Endothelial cell of umbilical vein (primary cell): ENCODE results near the gene FA2H.

Experiments
- EZH2 ChIP-seq: IDR thresholded peaks from 2 replicates; pipeline ENCODE4 v1.6.1; 2012; ENCODE audit warnings: borderline replicate concordance, low read depth, mild to moderate bottlenecking, moderate library complexity, low read length, inconsistent platforms; ENCODE audit not compliant: severe bottlenecking
- FOS ChIP-seq: IDR thresholded peaks from 2 replicates; pipeline ENCODE4 v1.6.1; 2011; ENCODE audit warnings: mild to moderate bottlenecking, low read length, moderate library complexity, borderline replicate concordance; ENCODE audit not compliant: insufficient read depth
- GATA2 ChIP-seq: IDR thresholded peaks from 2 replicates; pipeline ENCODE4 v1.7.0; 2011; ENCODE audit warnings: low read depth, mild to moderate bottlenecking, moderate library complexity, mixed read lengths, low read length; ENCODE audit not compliant: insufficient read length, insufficient read depth
- JUN ChIP-seq: IDR thresholded peaks from 2 replicates; pipeline ENCODE4 v1.6.1; 2011; ENCODE audit warnings: borderline replicate concordance, low read depth; ENCODE audit not compliant: insufficient read length, insufficient read depth
- MAX ChIP-seq: IDR thresholded peaks from 2 replicates; pipeline ENCODE4 v1.6.1; 2011; ENCODE audit not compliant: insufficient read depth, insufficient read length
- MYC ChIP-seq: IDR thresholded peaks from one replicate; pipeline ENCODE4 v1.6.1; 2011; ENCODE audit warnings: mild to moderate bottlenecking, low read depth, low read length
- POLR2A ChIP-seq: IDR thresholded peaks from 2 replicates; pipeline ENCODE4 v1.6.1; 2012; ENCODE audit warnings: low read depth, mild to moderate bottlenecking, control low read depth, low read length
- POLR2AphosphoS5 ChIP-seq: IDR thresholded peaks from 2 replicates; pipeline ENCODE4 v1.6.1; 2012; ENCODE audit warnings: low read depth, mild to moderate bottlenecking, control low read depth, low read length, moderate library complexity; ENCODE audit not compliant: insufficient read depth
- TF ChIP-seq, protein P1 (sequence below), 2 donors: IDR thresholded peaks; 1 replicate in 1 of 2; 2 replicates in 1 of 2; pipeline ENCODE4 v1.5.1; 2011; ENCODE audit warnings: low read length in 2 of 2, mild to moderate bottlenecking in 2 of 2, moderate library complexity in 2 of 2, control low read depth in 1 of 2, inconsistent platforms in 1 of 2, low read depth in 1 of 2; ENCODE audit not compliant: insufficient read depth in 1 of 2; ENCODE audit errors: extremely low read depth in 1 of 2

GRCh38 chr16:74711938-74712337, 62.7 kb downstream of the FA2H start:
- TF ChIP-seq, protein P1, sequence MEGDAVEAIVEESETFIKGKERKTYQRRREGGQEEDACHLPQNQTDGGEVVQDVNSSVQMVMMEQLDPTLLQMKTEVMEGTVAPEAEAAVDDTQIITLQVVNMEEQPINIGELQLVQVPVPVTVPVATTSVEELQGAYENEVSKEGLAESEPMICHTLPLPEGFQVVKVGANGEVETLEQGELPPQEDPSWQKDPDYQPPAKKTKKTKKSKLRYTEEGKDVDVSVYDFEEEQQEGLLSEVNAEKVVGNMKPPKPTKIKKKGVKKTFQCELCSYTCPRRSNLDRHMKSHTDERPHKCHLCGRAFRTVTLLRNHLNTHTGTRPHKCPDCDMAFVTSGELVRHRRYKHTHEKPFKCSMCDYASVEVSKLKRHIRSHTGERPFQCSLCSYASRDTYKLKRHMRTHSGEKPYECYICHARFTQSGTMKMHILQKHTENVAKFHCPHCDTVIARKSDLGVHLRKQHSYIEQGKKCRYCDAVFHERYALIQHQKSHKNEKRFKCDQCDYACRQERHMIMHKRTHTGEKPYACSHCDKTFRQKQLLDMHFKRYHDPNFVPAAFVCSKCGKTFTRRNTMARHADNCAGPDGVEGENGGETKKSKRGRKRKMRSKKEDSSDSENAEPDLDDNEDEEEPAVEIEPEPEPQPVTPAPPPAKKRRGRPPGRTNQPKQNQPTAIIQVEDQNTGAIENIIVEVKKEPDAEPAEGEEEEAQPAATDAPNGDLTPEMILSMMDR (IDR thresholded peaks at IDR 0.05; ENCODE audit: extremely low read depth in 1 of 2, insufficient read depth in 1 of 2, low read depth in 1 of 2, low read length in 2 of 2): no peak
- TF ChIP-seq POLR2AphosphoS5: no peak
- TF ChIP-seq MAX: no peak
- TF ChIP-seq POLR2A: no peak
- no peak for TF ChIP-seq MYC
- no peak for TF ChIP-seq EZH2
- no peak for TF ChIP-seq JUN
- TF ChIP-seq FOS: no peak
- no peak for TF ChIP-seq GATA2
